Measurements from ENCODE around the gene ARHGAP24. TPM values are rescaled to one million over a fixed set of nuclear protein-coding genes. Genes with fewer than 3 reads are reported as not detected.
"Not testable (repeated sequence)": the region's sequence is repeated elsewhere in the genome, so short reads cannot be mapped to it uniquely, and the experiment has no call there.

The ARHGAP24 gene
- total RNA-seq, 4 donors from 2014 or later: 41.6 to 71.2 (median 62.0) TPM

- Histone ChIP-seq H3K27ac (no peak overlapping the region), H3K27me3 (no peaks in the 10 kb centered on the region), H3K36me3 (no peaks in the 10 kb centered on the region), H3K4me3 (no peak overlapping the region), H3K9me3 (no peaks in the 10 kb centered on the region), H3K4me1 (peaks cover 0 to 4% (median 0%) of the 10 kb centered on the region in 4 donors)
- no peak for DNase-seq (ENCODE audit: low spot score in 2 of 2)
- WGBS, 2 donors: 72 to 84% methylated on average over 5 to 7 of the region's 7 CpGs
- no peak for TF ChIP-seq CTCF (IDR thresholded peaks at IDR 0.05)
- TF ChIP-seq POLR2A (IDR thresholded peaks at IDR 0.05): no peak
- TF ChIP-seq EP300 (IDR thresholded peaks at IDR 0.05): no peak
Measured at GRCh38 chr4:85910985-85911384, 436.0 kb downstream of the ARHGAP24 start.

- DNase-seq (ENCODE audit: low spot score in 2 of 2): no peak
- Histone ChIP-seq H3K27ac (no peak overlapping the region), H3K36me3 (no peaks in the 10 kb centered on the region), H3K4me3 (no peak overlapping the region), H3K9me3 (no peaks in the 10 kb centered on the region), H3K4me1 (peaks cover 0 to 4% (median 0%) of the 10 kb centered on the region in 4 donors), H3K27me3 (no peaks in the 10 kb centered on the region)
- WGBS, 2 donors: 93% methylated on average over 5 of the region's 5 CpGs
- no peak for TF ChIP-seq POLR2A (IDR thresholded peaks at IDR 0.05)
- no peak for TF ChIP-seq CTCF (IDR thresholded peaks at IDR 0.05)
- no peak for TF ChIP-seq EP300 (IDR thresholded peaks at IDR 0.05)
Measured at GRCh38 chr4:85913931-85914694, 439.2 kb downstream of the ARHGAP24 start.

GRCh38 chr4:85915570-85915969 is 440.6 kb downstream of the ARHGAP24 start:
- H3K4me3 ChIP-seq; H3K9me3 ChIP-seq; H3K36me3 ChIP-seq; H3K27ac ChIP-seq; DNase-seq (ENCODE audit: low spot score in 2 of 2); H3K4me1 ChIP-seq; H3K27me3 ChIP-seq: not testable (repeated sequence)
- 64 to 91% methylated on average over 6 of the region's 6 CpGs for WGBS, 2 donors

GRCh38 chr4:85919200-85919887 is 444.4 kb downstream of the ARHGAP24 start:
- WGBS, 2 donors: 91 to 95% methylated on average over 6 of the region's 6 CpGs
- Histone ChIP-seq H3K4me3 (no peak overlapping the region), H3K27ac (no peak overlapping the region), H3K36me3 (no peaks in the 10 kb centered on the region), H3K9me3 (no peaks in the 10 kb centered on the region), H3K27me3 (no peaks in the 10 kb centered on the region), H3K4me1 (no peaks in the 10 kb centered on the region)
- DNase-seq (ENCODE audit: low spot score in 2 of 2): no peak
- no peak for TF ChIP-seq CTCF (IDR thresholded peaks at IDR 0.05)
- no peak for TF ChIP-seq POLR2A (IDR thresholded peaks at IDR 0.05)
- TF ChIP-seq EP300 (IDR thresholded peaks at IDR 0.05): no peak

GRCh38 chr4:85925071-85925470 is 450.1 kb downstream of the ARHGAP24 start:
- TF ChIP-seq CTCF (IDR thresholded peaks at IDR 0.05) (no peak), POLR2A (IDR thresholded peaks at IDR 0.05) (no peak), EP300 (IDR thresholded peaks at IDR 0.05) (no peak)
- no peaks in the 10 kb centered on the region for H3K36me3 ChIP-seq
- no peak overlapping the region for H3K4me3 ChIP-seq
- WGBS, 2 donors: 82 to 93% methylated on average over 6 of the region's 6 CpGs
- no peaks in the 10 kb centered on the region for H3K27me3 ChIP-seq
- DNase-seq (ENCODE audit: low spot score in 2 of 2): no peak
- H3K27ac ChIP-seq: no peak overlapping the region
- peaks cover 0 to 23% (median 6%) of the 10 kb centered on the region in 4 donors for H3K4me1 ChIP-seq
- H3K9me3 ChIP-seq: no peaks in the 10 kb centered on the region
